G401.6 (cell line): ENCODE data around the gene PTPRM.

Experiments
- FAIRE-seq: peaks from 2 replicates; lab custom pipeline; 2012; peaks lifted over from hg19 to GRCh38; lab: Jason Lieb, UNC

The PTPRM gene

GRCh38 chr18:8121942-8122480, 554.9 kb downstream of the PTPRM start:
- no peak for FAIRE-seq

GRCh38 chr18:8124232-8125146, 557.4 kb downstream of the PTPRM start:
- FAIRE-seq = no peak

GRCh38 chr18:8130096-8130495, 563.0 kb downstream of the PTPRM start:
- no peak for FAIRE-seq

GRCh38 chr18:8133032-8133431, 565.9 kb downstream of the PTPRM start:
- no peak for FAIRE-seq

GRCh38 chr18:8133888-8134287, 566.8 kb downstream of the PTPRM start:
- FAIRE-seq = no peak

- FAIRE-seq = no peak
Observed at GRCh38 chr18:8139127-8139527, 572.0 kb downstream of the PTPRM start.

GRCh38 chr18:8139891-8140406, 572.8 kb downstream of the PTPRM start:
- FAIRE-seq = no peak

GRCh38 chr18:8140841-8141501, 573.9 kb downstream of the PTPRM start:
- FAIRE-seq = no peak

GRCh38 chr18:8142131-8142711, 575.1 kb downstream of the PTPRM start:
- FAIRE-seq = no peak

GRCh38 chr18:8142932-8143331, 575.8 kb downstream of the PTPRM start:
- no peak for FAIRE-seq

- FAIRE-seq = no peak
Observed at GRCh38 chr18:8151181-8151580, 584.1 kb downstream of the PTPRM start.

GRCh38 chr18:8153887-8154583, 586.9 kb downstream of the PTPRM start:
- no peak for FAIRE-seq

- no peak for FAIRE-seq
Observed at GRCh38 chr18:8162802-8163201, 595.7 kb downstream of the PTPRM start.

GRCh38 chr18:8163286-8163959, 596.3 kb downstream of the PTPRM start:
- no peak for FAIRE-seq

- no peak for FAIRE-seq
Observed at GRCh38 chr18:8165095-8165494, 598.0 kb downstream of the PTPRM start.

GRCh38 chr18:8167026-8167425, 599.9 kb downstream of the PTPRM start:
- no peak for FAIRE-seq

- no peak for FAIRE-seq
Observed at GRCh38 chr18:8167673-8168072, 600.6 kb downstream of the PTPRM start.

GRCh38 chr18:8169722-8170121, 602.6 kb downstream of the PTPRM start:
- no peak for FAIRE-seq

GRCh38 chr18:8174771-8175170, 607.7 kb downstream of the PTPRM start:
- no peak for FAIRE-seq

- FAIRE-seq = no peak
Observed at GRCh38 chr18:8175501-8176061, 608.5 kb downstream of the PTPRM start.

GRCh38 chr18:8176109-8176508, 609.0 kb downstream of the PTPRM start:
- no peak for FAIRE-seq
